Lower leg skin (tissue), 3 donors: ENCODE measurements around the gene AGXT.

Experiments
- CTCF ChIP-seq, 3 donors: fragments of 450-650 bp; IDR thresholded peaks; one replicate each; pipeline ENCODE4 v1.5.1; 2016; ENCODE audit warnings: antibody characterized with exemption in 3 of 3, mild to moderate bottlenecking in 3 of 3, moderate library complexity in 2 of 3
- POLR2A ChIP-seq, 2 donors: fragments of 450-650 bp; IDR thresholded peaks; one replicate each; pipeline ENCODE4 v1.6.1; 2016 to 2017; ENCODE audit warnings: antibody characterized with exemption in 2 of 2, mild to moderate bottlenecking in 1 of 2, moderate library complexity in 1 of 2

GRCh38 chr2:240892925-240893324 lies 24.3 kb downstream of the AGXT start:
- TF ChIP-seq CTCF (IDR thresholded peaks at IDR 0.05) = no peak
- no peak for TF ChIP-seq POLR2A (IDR thresholded peaks at IDR 0.05)
